GM19043 (cell line): ENCODE results near the gene EDN3.
"Not testable (repeated sequence)": the region's sequence is repeated elsewhere in the genome, so short reads cannot be mapped to it uniquely, and the experiment has no call there.

Source experiments
- ATAC-seq: cut with Tn5 transposase; IDR thresholded peaks from one replicate; pipeline ENCODE4 v1.9.1; 2021; ENCODE audit warnings: low read depth; ENCODE audit not compliant: unreplicated experiment

EDN3 gene

GRCh38 chr20:59334651-59335300 is 34.4 kb downstream of the EDN3 start:
- no peak for ATAC-seq

GRCh38 chr20:59335377-59335776 is 35.0 kb downstream of the EDN3 start:
- ATAC-seq, result no peak

- no peak for ATAC-seq
These were observed 36.1 kb downstream of the EDN3 start for GRCh38 chr20:59336540-59336939.

DNA sequence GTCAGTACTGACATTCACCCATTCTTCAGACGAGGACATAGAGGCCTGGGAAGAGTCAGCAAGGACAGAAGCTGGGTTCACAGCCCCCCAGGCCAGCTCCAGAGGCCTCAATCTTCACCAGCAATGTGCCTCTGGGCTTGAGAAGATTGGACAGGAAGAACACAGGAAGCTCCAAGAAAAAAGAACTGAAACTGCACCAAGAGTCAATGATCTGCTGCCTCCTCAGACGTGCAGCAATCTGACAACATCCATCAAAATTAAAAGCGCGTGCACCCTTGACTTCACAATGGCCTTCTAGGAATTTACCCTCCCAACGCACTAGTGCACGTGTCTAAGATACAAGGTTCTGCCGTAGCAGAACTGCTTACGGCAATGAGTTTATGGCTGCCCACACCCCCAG is 38.0 kb downstream of the EDN3 start:
- ATAC-seq, result not testable (repeated sequence)

DNA sequence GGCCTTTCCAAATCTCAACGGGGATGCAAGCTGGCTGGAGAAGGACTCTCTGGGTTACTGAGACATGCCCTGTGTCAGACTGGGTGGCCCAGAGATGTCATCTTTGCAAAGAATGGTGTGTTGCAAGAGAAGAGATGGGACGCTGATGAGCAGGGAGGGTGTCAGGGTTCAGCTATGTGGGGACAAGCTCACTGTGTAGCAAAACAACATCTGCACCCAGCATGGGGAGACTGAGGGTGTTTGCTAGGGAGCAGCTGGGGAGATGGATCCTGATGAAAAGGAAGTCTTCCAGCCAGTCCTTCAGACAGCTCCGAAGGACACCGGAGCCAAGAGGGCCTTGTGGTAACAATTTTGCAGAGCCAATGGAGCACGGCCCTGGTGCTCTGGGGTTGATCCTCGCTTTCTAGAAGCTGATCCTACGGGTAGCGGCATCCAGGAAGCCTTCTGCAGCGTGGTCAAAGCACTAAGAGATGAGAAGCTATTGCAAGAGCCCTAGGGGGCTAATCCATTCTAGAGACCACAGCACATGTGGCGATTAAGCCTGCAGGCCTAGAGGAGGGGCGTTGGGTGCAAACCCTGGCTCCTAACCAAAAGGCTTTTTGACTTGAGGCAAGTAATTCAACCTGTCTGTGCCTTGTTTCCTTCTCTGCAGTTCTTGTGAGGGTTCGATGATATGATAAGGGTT is 39.9 kb downstream of the EDN3 start:
- no peak for ATAC-seq

DNA sequence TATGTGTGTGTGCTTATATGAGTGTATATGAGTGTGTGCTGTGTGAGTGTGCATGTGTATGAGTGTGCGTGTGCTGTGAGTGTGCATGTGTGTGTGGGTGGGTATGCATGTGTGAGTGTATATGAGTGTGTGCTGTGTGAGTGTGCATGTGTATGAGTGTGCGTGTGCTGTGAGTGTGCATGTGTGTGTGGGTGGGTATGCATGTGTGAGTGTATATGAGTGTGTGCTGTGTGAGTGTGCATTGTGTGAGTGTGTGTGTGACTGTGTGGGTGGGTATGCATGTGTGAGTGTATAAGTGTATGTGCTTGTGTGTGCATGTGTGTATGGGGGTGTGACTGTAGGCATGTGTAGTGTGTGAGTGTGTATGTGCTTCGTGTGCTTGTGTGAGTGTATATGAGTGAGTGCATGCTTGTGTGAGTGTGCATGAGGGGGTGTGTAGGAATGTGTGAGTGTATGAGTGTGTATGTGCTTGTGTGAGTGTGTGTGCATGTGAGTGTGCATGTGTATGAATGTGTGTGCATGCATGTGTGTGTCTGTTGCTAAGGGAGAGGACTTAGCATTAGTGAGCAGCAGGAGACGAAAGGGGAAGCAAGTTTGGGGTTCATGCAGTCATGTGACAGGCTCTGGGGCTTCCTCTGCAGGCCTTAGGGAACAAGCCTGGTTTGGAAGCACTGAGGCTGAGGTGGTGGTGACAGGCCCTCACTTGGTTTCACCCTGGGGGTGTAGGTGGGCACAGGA is 41.0 kb downstream of the EDN3 start:
- ATAC-seq, result not testable (repeated sequence)

GRCh38 chr20:59342023-59342957 is 41.9 kb downstream of the EDN3 start:
- no peak for ATAC-seq

- no peak for ATAC-seq
These were observed 45.6 kb downstream of the EDN3 start for GRCh38 chr20:59346061-59346460.

DNA sequence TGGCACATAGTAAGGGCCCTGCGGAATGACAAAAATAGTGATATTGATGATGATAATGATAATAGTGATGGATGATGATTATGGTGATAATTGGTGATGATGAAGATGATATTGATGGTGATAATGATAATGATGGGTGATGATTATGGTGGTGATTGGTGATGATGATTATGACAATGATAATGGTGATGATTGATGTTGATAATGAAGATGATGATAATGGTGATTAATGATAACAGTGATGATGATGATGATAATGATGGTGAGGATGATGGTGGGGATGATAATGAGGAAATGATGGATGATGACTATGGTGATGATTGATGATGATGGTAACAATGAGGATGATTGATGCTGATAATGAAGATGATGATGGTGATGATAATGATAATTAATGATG is 48.9 kb downstream of the EDN3 start:
- ATAC-seq, result no peak

DNA sequence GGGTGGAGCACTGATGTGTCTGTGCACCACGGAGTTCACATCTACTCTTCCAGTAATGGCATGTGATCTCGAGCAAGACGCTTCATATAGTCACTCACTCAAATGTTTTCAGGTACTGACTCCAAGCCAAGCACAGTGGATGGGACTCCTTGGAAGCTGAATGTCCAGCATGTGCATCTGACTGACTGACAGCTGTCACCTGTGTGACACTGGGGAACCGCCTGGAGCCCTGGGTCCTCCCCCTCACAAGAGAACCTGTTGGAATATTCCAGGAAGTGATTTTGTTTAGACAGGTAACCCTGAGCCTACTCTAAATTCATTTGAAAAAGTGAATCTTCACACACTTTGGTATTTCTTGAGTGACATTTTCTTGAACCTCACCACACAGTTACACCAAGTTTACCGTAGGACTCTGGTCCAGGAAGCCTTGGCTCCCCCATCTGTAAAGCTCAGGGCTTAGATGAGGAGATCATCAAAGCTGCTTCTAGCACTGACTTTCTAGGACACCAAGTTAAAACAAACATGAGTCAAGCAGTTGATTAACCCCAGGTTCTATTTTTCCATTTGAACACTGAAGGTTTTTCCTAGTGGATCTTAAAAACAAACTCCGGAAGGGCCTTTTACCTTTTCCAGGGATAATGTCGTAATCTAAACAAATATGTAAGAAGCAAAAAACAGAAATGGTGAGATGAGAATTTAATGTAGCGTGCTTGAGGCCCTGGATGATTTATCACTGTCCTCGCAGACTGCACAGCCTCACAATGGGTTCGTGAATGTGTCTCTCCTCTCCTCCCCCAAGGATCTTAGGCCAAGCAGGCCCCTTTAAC is 50.1 kb downstream of the EDN3 start:
- no peak for ATAC-seq

DNA sequence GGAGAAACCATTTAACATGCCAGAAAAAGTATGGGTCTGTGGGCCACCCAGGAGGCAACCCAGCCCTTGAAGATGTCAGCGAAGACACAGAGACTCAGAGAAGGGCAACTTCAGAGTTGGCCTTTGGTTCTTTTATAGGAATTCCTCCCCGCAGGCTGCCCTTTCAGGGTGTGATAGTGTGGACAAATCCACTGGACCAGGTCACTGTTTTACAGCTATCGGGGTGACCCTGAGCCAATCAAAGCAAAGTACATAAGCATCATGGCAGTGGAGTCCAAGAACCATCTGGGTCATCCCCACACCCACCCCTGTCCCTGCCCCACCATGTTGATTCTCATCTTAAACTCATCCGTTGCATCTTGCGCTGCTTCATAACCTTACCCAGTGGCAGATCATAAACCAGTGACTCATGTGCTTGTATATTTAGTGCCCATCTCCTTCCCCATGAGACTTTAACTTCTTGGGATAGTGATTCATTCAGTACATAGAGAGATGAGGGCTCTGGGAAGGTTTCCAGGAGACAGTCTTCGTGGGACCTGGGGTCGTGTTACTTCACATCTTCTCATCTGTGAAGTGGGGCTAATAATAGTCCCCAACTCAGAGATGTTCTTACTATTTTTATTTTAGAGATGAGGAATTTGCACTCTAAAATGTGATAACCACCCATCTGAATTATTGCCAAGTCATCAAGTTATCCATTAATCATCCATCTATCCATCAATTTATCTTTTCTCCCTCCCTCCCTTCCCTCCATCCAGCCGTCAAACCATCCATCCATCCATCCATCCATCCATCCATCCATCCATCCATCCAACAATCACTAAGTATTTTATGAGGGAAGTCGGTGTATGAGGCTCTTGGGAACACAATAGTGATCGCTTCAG is 51.0 kb downstream of the EDN3 start:
- ATAC-seq, result no peak

- ATAC-seq, result no peak
These were observed 52.1 kb downstream of the EDN3 start for GRCh38 chr20:59352541-59352940.

DNA sequence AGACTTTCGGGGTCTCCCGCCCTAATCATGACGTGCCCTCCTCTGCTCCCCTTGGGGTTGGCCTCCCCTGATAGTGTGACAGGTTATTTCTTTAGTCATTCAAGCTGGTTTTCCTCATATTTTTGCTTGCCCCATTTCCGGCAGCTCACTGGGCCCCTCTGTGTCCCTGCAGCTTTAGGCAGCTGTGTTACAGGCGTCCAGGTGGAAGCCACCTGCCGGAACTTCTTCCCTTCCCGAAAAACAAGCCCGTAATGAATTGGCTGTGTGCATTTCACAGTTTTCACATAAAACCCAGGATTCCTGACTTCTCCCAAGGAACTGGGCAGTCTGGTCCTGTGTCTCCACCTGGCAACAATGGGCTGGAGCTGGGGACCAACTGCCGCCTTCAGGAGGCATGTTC is 52.6 kb downstream of the EDN3 start:
- ATAC-seq, result no peak

GRCh38 chr20:59354460-59354859 is 54.0 kb downstream of the EDN3 start:
- no peak for ATAC-seq

DNA sequence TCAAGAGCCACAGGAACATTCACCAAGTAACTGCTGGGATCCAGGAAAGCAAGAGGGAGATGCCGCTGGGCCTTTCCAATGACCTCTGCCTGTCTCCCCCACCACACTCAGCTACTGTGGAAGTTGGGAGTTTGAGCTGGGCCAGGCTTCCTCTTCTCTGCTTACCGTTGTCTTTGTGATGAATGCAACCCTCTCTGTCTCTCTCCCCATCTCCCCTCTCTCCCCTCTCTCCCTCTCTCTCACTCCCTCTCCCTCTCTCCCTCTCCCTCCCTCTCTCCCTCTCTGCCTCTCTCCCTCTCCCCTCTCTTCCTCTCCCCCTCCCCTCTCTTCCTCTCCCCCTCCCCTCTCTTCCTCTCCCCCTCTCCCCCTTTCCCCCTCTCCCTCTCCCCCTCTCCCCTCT is 54.8 kb downstream of the EDN3 start:
- ATAC-seq, result no peak

DNA sequence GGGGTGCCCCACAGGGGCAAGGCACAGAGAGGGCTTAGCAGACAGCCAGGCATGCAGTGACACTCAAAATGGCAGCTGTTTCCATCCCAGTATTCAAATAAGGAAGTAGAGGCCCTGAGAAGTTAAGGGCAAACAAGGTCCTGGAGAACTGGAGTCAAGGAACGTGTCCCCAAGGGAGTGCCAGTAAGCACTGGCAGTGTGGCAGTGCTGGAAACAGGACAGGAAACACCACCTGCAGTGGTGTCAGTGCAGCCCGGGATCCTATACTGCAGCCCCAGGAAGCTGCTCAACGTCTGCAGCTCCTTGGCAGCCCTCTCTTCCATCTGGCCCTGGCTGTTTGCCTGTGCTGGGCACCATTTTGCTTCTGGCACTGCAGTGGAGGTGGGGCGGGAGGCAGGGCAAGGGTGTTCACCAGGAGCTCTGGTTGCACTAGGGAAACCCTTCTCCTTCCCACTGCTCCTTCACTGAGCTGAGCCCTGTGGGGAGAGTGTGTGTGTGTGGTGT is 56.3 kb downstream of the EDN3 start:
- no peak for ATAC-seq

GRCh38 chr20:59358793-59359192 is 58.4 kb downstream of the EDN3 start:
- not testable (repeated sequence) for ATAC-seq

DNA sequence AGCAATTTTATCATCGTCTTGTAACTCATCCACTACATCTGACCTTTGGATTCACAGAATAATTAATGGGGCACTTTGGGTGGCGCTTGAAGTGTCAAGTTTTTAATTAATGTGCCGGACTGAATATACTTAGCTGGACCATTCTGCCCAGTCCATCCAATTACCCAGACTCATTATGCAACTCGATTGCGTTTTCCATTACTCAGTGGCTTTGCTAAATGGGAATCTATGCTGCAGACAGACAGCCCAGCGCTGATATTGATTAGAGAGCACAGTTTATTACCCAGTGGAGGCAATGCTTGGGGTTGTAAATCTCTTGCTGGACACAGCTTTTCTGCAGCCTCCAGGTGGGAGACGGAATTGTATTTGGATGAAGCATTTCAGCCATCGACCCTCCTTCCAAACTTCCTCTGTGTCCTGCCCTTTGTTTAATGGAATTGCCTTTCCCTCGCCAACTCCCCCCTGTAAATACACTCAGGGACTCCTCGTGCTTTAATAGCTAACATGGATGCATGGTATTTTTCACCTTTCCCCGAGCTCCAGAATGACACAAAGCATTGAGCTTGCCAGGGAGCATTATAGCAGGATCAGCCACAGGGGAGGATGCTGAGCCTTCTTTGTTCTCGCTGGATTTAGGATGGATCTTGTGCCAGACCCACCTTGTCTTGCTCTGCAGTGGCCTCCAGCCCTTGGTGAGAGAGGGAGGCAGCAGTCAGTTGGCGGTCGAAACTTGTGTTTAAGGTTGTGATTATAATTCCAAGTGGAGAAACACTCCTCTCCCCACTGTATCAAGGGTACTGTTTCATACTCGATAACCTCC is 59.7 kb downstream of the EDN3 start:
- no peak for ATAC-seq
